ENCODE measurements around the gene ELL.
"Not testable (repeated sequence)": the region's sequence is repeated elsewhere in the genome, so short reads cannot be mapped to it uniquely, and the experiment has no call there.

ELL gene

GRCh38 chr19:18406749-18407148, 115.1 kb downstream of the ELL start:
- DNase-seq (ENCODE audit: extremely low read depth in 1 of 2, low read depth in 1 of 2), result no peak

GRCh38 chr19:18405754-18406153, 116.1 kb downstream of the ELL start:
- DNase-seq (ENCODE audit: extremely low read depth in 1 of 2, low read depth in 1 of 2), result not testable (repeated sequence)

DNA sequence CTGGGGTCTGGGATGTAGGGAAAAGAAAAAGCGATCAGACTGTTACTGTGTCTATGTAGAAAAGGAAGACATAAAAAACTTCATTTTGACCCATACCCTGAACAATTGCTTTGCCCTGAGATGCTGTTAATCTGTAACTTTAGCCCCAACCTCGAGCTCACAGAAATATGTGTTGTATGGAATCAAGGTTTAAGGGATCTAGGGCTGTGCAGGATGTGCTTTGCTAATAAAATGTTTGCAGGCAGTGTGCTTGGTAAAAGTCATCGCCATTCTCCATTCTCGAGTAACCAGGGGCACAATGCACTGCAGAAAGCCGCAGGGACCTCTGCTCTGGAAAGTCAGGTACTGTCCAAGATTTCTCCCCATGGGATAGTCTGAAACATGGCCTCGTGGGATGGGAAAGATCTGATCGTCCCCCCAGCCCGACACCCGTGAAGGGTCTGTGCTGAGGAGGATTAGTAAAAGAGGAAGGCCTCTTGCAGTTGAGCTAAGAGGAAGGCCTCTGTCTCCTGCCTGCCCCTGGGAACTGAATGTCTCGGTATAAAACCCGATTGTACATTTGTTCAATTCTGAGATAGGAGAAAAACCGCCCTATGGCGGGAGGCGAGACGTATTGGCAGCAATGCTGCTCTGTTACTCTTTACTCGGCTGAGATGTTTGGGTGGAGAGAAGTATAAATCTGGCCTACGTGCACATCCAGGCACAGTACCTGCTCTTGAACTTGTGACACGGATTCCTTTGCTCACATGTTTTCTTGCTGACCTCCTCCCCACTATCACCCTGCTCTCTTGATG, 119.2 kb downstream of the ELL start:
- DNase-seq (ENCODE audit: extremely low read depth in 1 of 2, low read depth in 1 of 2), result not testable (repeated sequence)

DNA sequence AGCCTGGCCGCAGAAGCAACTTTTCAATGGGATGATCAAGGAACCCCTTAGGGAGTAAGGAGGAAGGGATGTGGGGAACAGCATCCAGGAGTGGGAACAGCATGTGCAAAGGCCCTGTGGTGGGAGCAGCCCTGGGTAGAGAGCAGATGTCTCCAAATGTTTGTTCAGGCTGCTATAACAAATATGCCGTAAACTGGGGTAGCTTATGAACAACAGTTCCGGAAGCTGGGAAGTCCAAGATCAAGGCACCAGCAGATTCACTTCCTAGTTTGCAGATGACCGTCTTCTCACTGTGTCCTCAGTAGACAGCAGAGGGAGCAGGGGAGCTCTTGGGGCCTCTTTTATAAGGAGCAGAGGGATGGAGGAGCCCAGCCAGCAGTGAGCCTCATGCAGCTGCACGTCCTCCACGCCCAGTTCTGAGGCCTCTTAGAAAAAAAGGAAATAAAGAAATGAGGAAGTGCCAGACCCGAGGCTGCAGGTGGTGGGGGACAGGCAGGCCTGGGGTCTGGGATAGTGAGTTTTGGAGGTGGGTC, 120.2 kb downstream of the ELL start:
- DNase-seq (ENCODE audit: extremely low read depth in 1 of 2, low read depth in 1 of 2), result no peak

DNA sequence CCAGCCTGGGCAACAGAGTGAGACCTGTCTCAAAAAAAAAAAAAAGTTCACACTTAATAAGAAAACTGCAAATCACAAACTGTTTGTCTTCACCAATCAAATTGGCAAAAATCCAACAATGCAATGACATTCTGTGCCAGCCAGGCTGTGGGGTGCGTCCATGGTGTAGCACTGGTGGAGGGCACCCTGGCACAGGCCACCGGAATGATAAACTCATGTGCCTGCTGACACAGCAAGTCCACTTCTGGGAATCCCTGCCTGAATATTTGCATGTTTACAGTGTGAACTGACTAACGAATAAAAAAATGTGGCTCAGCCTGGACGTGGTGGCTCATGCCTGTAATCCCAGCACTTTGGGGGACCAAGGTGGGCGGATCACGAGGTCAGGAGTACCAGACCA, 122.9 kb downstream of the ELL start:
- DNase-seq (ENCODE audit: extremely low read depth in 1 of 2, low read depth in 1 of 2), result no peak

- DNase-seq (ENCODE audit: extremely low read depth in 1 of 2, low read depth in 1 of 2), result no peak
Measured at GRCh38 chr19:18397242-18398202, 124.3 kb downstream of the ELL start, which contains the start of gene LRRC25. Gene LRRC25 (minus strand): TSS chr19:18397622. CDS start chr19:18396963, 659 bp downstream.

DNA sequence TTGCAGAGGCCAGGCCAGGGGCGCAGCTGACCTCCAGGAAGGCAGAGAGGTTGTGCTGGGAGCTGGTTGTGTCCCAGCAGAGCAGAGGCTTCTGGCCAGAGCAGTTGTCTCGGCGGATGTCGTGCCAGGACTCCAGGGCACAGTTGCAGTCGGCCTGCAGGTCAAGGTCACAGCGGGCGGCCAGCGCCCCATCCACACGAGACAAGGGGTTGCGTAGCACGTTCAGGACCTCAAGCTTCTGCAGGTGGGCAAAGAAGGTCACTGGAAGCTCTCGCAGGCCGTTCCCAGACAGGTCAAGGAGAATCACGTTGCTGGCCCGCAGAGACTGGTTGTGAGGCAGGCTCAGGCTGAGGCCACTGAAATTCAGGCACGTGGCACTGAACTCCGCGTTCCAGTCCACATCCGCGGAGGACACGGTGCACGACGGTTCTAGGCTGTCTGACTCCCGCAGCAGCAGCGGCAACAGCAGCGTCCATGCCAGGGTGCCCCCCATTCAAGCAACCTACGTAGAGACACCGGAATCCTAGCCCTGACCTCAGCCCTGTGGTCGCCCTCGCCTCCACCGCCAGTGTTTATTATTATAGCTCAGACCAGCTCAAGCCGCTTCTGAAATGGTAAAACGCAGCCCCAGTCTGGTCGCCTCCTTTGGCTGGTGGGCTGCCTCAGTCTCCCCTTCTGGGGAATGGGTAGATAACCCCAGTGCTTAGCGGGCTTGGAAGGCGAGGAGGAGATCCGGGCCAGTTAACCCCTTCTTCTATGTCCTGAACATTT, 125.2 kb downstream of the ELL start:
- no peak for DNase-seq (ENCODE audit: extremely low read depth in 1 of 2, low read depth in 1 of 2)

DNA sequence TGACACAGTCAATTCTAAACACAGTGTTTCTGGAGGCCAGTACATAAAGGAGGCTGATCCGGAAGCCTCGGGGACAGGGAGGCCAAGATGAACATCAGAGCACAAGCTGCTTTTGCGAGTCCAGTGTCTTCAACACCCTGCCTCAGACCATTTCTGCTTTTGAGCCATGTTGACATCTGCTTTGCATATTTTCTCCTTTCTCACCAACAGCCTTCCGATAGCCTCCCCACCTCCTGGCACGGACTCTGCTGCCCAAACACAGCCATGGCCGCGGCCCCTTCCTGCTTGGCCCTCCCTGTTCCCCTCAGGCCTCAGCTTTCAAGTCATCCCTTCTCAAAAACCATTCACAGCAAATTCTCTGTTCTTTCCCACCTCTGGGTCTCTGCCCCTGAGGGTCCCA, 128.0 kb downstream of the ELL start:
- DNase-seq (ENCODE audit: extremely low read depth in 1 of 2, low read depth in 1 of 2), result no peak

DNA sequence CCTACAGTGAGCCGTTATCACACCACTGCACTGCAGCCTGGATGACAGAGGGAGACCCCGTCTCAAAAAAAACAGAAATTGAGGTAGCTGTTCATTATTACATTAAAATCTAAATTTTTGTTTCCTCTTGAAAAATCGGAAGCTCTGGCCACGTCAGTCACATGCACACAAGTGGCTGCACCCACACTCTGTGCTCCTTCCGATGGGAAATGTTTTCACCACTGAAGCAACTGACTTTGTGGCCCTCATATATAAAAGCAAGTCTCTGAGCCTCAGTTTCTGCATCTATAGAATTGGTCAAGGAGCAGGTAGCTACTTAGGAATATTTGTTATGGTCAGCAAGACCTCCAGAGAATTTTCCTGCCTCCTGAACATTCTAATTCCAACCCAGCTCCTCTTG, 128.9 kb downstream of the ELL start:
- no peak for DNase-seq (ENCODE audit: extremely low read depth in 1 of 2, low read depth in 1 of 2)
